Fibroblast of skin of abdomen (primary cell): Measurements from ENCODE around the gene PDE8B.

Source experiments
- DNase-seq: peaks from one replicate; pipeline ENCODE4 v3.0.0-alpha.2; 2013

The PDE8B gene

GRCh38 chr5:77407152-77407551 lies 196.7 kb downstream of the PDE8B start:
- DNase-seq = no peak

- no peak for DNase-seq
These were observed 199.6 kb downstream of the PDE8B start for GRCh38 chr5:77409870-77410621.

GRCh38 chr5:77413049-77413448 lies 202.6 kb downstream of the PDE8B start:
- no peak for DNase-seq

GRCh38 chr5:77418162-77418561 lies 207.7 kb downstream of the PDE8B start:
- DNase-seq = no peak

- DNase-seq = no peak
These were observed 208.4 kb downstream of the PDE8B start for GRCh38 chr5:77418601-77419581.

- no peak for DNase-seq
These were observed 209.4 kb downstream of the PDE8B start for GRCh38 chr5:77419644-77420582.

GRCh38 chr5:77420940-77421339 lies 210.5 kb downstream of the PDE8B start:
- DNase-seq = no peak

GRCh38 chr5:77423022-77423750 lies 212.7 kb downstream of the PDE8B start:
- peak; percentile 66 for DNase-seq

GRCh38 chr5:77424921-77425320 lies 214.4 kb downstream of the PDE8B start:
- no peak for DNase-seq

- no peak for DNase-seq
These were observed 214.9 kb downstream of the PDE8B start for GRCh38 chr5:77425420-77425819.

GRCh38 chr5:77425998-77426659 lies 215.6 kb downstream of the PDE8B start:
- DNase-seq = no peak

- DNase-seq = peak; percentile 64
These were observed 216.2 kb downstream of the PDE8B start for GRCh38 chr5:77426670-77427069.

- peak; percentile 28 for DNase-seq
These were observed 217.5 kb downstream of the PDE8B start for GRCh38 chr5:77427998-77428397.

GRCh38 chr5:77428526-77428925 lies 218.0 kb downstream of the PDE8B start:
- no peak for DNase-seq

- DNase-seq = peak; percentile 29
These were observed 220.2 kb downstream of the PDE8B start for GRCh38 chr5:77430726-77431125.

GRCh38 chr5:77431286-77431685 lies 220.8 kb downstream of the PDE8B start:
- DNase-seq = peak; percentile 60

- DNase-seq = no peak
These were observed 221.2 kb downstream of the PDE8B start for GRCh38 chr5:77431719-77432118.

GRCh38 chr5:77437194-77437593 lies 226.7 kb downstream of the PDE8B start:
- no peak for DNase-seq

GRCh38 chr5:77438071-77438470 lies 227.6 kb downstream of the PDE8B start:
- no peak for DNase-seq

- DNase-seq = no peak
These were observed 233.2 kb downstream of the PDE8B start for GRCh38 chr5:77443670-77444069.

- DNase-seq = no peak
These were observed 233.9 kb downstream of the PDE8B start for GRCh38 chr5:77444356-77444755.
